ENCODE results near the gene SGF29.

GRCh38 chr16:28597692-28598261 is 44.1 kb downstream of the SGF29 start:
- TF ChIP-seq CTCF (IDR thresholded peaks at IDR 0.05) (no peak), POLR2A (IDR thresholded peaks at IDR 0.05) (no peak), POLR2AphosphoS5 (IDR thresholded peaks at IDR 0.05) (no peak)
